Stimulated activated CD8-positive, alpha-beta memory T cell treated with anti-CD3 and anti-CD28 coated beads, Interleukin-15, amount 100 ng/mL, for 1 hour (primary cell): ENCODE data around the gene ADAD2.
"Not testable (repeated sequence)": the region's sequence is repeated elsewhere in the genome, so short reads cannot be mapped to it uniquely, and the experiment has no call there.

Source experiments
- DNase-seq: peaks from one replicate; pipeline ENCODE4 v3.0.0-alpha.2; 2020; ENCODE audit warnings: low read depth

The ADAD2 gene

GRCh38 chr16:84195201-84196093 is 4.5 kb downstream of the ADAD2 start:
- DNase-seq = no peak

GRCh38 chr16:84196101-84196500 is 5.1 kb downstream of the ADAD2 start:
- no peak for DNase-seq

- DNase-seq = no peak
Observed at GRCh38 chr16:84196727-84197394, 5.9 kb downstream of the ADAD2 start.

GRCh38 chr16:84197466-84198128 is 6.6 kb downstream of the ADAD2 start:
- DNase-seq = no peak

- DNase-seq = no peak
Observed at GRCh38 chr16:84198401-84198800, 7.4 kb downstream of the ADAD2 start.

GRCh38 chr16:84199097-84199496 is 8.1 kb downstream of the ADAD2 start:
- no peak for DNase-seq

GRCh38 chr16:84199861-84200260 is 8.9 kb downstream of the ADAD2 start:
- no peak for DNase-seq

GRCh38 chr16:84204551-84204950 is 13.6 kb downstream of the ADAD2 start:
- not testable (repeated sequence) for DNase-seq

- not testable (repeated sequence) for DNase-seq
Observed at GRCh38 chr16:84205123-84205522, 14.2 kb downstream of the ADAD2 start.

- DNase-seq = no peak
Observed at GRCh38 chr16:84205976-84206691, 15.2 kb downstream of the ADAD2 start.

GRCh38 chr16:84207251-84207650 is 16.3 kb downstream of the ADAD2 start:
- no peak for DNase-seq

GRCh38 chr16:84207879-84208278 is 16.9 kb downstream of the ADAD2 start:
- no peak for DNase-seq

GRCh38 chr16:84209989-84210388 is 19.0 kb downstream of the ADAD2 start:
- no peak for DNase-seq

- no peak for DNase-seq
Observed at GRCh38 chr16:84212154-84212553, 21.2 kb downstream of the ADAD2 start.

GRCh38 chr16:84212631-84213030 is 21.7 kb downstream of the ADAD2 start:
- no peak for DNase-seq

- no peak for DNase-seq
Observed at GRCh38 chr16:84214451-84215066, 23.6 kb downstream of the ADAD2 start.

GRCh38 chr16:84215531-84215930 is 24.6 kb downstream of the ADAD2 start:
- DNase-seq = no peak

GRCh38 chr16:84216144-84216543 is 25.2 kb downstream of the ADAD2 start:
- not testable (repeated sequence) for DNase-seq

- no peak for DNase-seq
Observed at GRCh38 chr16:84218176-84218823, 27.3 kb downstream of the ADAD2 start.

GRCh38 chr16:84218956-84219355 is 28.0 kb downstream of the ADAD2 start:
- DNase-seq = no peak

GRCh38 chr16:84220851-84221250 is 29.9 kb downstream of the ADAD2 start:
- DNase-seq = no peak
